GM13977 (cell line): ENCODE results near the gene KLRC3.
"Not testable (repeated sequence)": the region's sequence is repeated elsewhere in the genome, so short reads cannot be mapped to it uniquely, and the experiment has no call there.

Experiments
- DNase-seq: peaks from one replicate; pipeline ENCODE4 v3.0.0; 2012; ENCODE audit warnings: low spot score
- in situ Hi-C: fragments of 300-500 bp; cut with MboI; formaldehyde crosslinking; loops from one replicate; pipeline ENCODE4 v1.12.0; 2022; ENCODE audit warnings: low sequenced_read_pairs, low pct_unique_long_range_greater_than_20kb, mixed read lengths, inconsistent platforms; ENCODE audit not compliant: unreplicated experiment
- TF ChIP-seq, protein P1 (sequence below): IDR thresholded peaks from 2 replicates; pipeline ENCODE4 v1.5.1; 2012; ENCODE audit warnings: mild to moderate bottlenecking, control low read depth; ENCODE audit not compliant: insufficient read depth; ENCODE audit errors: extremely low read depth, missing control alignments

Gene KLRC3

GRCh38 chr12:10420334-10420733, at the start of gene KLRC3:
TSS of gene KLRC3 (minus strand) at chr12:10420595. CDS start at chr12:10420550, 45 bp downstream.
- in situ Hi-C loops, DNase-seq: not testable (repeated sequence)

- in situ Hi-C loops, result no loop called here
- DNase-seq, result no peak
- TF ChIP-seq, protein P1, sequence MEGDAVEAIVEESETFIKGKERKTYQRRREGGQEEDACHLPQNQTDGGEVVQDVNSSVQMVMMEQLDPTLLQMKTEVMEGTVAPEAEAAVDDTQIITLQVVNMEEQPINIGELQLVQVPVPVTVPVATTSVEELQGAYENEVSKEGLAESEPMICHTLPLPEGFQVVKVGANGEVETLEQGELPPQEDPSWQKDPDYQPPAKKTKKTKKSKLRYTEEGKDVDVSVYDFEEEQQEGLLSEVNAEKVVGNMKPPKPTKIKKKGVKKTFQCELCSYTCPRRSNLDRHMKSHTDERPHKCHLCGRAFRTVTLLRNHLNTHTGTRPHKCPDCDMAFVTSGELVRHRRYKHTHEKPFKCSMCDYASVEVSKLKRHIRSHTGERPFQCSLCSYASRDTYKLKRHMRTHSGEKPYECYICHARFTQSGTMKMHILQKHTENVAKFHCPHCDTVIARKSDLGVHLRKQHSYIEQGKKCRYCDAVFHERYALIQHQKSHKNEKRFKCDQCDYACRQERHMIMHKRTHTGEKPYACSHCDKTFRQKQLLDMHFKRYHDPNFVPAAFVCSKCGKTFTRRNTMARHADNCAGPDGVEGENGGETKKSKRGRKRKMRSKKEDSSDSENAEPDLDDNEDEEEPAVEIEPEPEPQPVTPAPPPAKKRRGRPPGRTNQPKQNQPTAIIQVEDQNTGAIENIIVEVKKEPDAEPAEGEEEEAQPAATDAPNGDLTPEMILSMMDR, result no peak
Measured at GRCh38 chr12:10469701-10470100, 49.3 kb upstream of the KLRC3 start.

DNA sequence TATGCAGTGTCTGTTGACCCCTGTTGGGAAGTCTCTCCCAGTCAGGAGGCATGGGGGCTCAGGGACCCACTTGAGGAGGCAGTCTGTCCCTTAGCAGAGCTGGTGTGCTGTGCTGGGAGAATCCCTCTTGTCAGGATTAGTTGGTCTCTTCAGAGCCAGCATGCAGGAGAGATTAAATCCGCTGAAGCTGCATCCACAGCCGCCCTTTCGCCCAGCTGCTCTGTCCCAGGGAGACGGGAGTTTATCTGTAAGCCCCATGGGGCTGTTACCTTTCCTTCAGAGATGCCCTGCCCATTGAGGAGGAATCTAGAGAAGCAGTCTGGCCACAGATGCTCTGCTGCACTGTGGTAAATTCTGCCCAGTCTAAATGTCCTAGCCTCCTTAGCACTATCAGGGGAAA, 45.9 kb upstream of the KLRC3 start:
- in situ Hi-C loops, result no loop called here
- no peak for DNase-seq
- TF ChIP-seq, protein P1, result no peak

GRCh38 chr12:10457760-10458159, 37.4 kb upstream of the KLRC3 start:
- in situ Hi-C loops, result no loop called here
- no peak for DNase-seq
- TF ChIP-seq, protein P1, result no peak

DNA sequence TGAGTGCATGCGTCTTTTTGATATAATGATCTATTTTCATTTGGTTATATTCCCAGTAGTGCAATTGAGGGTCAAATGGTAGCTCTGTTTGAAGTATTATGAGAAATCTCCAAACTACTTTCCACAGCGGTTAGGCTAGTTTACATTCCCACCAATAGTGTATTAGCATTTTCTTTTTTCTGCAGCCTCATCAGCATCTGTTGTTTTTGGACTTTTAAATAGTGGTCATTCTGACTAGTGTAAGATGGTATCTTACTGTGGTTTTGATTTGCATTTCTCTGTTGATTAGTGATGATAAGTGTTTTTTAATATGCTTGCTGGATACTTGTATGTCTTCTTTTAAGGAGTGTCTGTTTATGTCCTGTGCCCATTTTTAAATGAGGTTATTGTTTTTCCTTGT, 36.5 kb upstream of the KLRC3 start:
- no peak for DNase-seq
- TF ChIP-seq, protein P1, result no peak
- in situ Hi-C loops, result no loop called here

GRCh38 chr12:10455766-10456165, 35.4 kb upstream of the KLRC3 start:
- DNase-seq, result no peak
- in situ Hi-C loops, result no loop called here
- TF ChIP-seq, protein P1, result no peak

- TF ChIP-seq, protein P1, result no peak
- no peak for DNase-seq
- in situ Hi-C loops, result no loop called here
Measured at GRCh38 chr12:10454531-10454930, 34.1 kb upstream of the KLRC3 start.
